NB4 (cell line): ENCODE results near the gene LPAR2.

ENCODE experiments used
- MYC ChIP-seq: IDR thresholded peaks from 2 replicates; pipeline ENCODE4 v1.6.1; 2011; ENCODE audit warnings: low read depth, low read length
- POLR2A ChIP-seq: IDR thresholded peaks from 2 replicates; pipeline ENCODE4 v1.6.1; 2011; ENCODE audit warnings: mild to moderate bottlenecking; ENCODE audit not compliant: insufficient read length; ENCODE audit errors: extremely low read depth
- TF ChIP-seq, protein P1 (sequence below): IDR thresholded peaks from one replicate; pipeline ENCODE4 v1.5.1; 2012; ENCODE audit warnings: low read depth, low read length

GRCh38 chr19:19600793-19601330, 27.2 kb downstream of the LPAR2 start:
- TF ChIP-seq, protein P1, sequence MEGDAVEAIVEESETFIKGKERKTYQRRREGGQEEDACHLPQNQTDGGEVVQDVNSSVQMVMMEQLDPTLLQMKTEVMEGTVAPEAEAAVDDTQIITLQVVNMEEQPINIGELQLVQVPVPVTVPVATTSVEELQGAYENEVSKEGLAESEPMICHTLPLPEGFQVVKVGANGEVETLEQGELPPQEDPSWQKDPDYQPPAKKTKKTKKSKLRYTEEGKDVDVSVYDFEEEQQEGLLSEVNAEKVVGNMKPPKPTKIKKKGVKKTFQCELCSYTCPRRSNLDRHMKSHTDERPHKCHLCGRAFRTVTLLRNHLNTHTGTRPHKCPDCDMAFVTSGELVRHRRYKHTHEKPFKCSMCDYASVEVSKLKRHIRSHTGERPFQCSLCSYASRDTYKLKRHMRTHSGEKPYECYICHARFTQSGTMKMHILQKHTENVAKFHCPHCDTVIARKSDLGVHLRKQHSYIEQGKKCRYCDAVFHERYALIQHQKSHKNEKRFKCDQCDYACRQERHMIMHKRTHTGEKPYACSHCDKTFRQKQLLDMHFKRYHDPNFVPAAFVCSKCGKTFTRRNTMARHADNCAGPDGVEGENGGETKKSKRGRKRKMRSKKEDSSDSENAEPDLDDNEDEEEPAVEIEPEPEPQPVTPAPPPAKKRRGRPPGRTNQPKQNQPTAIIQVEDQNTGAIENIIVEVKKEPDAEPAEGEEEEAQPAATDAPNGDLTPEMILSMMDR, result no peak
- TF ChIP-seq MYC, result no peak
- TF ChIP-seq POLR2A, result no peak
